Activated naive CD4-positive, alpha-beta T cell (primary cell): ENCODE measurements around the gene TMEM151B.

Experiments
- DNase-seq, 4 experiments: peaks; one replicate each; lab custom pipeline; 2025; lab: John Stamatoyannopoulos, UW

The TMEM151B gene

GRCh38 chr6:44278774-44279697 is 8.8 kb downstream of the TMEM151B start:
- no peak for DNase-seq

- DNase-seq = no peak
Observed at GRCh38 chr6:44284121-44284520, 13.9 kb downstream of the TMEM151B start.

- no peak for DNase-seq
Observed at GRCh38 chr6:44284867-44285266, 14.6 kb downstream of the TMEM151B start.

GRCh38 chr6:44285552-44286284 is 15.5 kb downstream of the TMEM151B start:
- DNase-seq = no peak

- DNase-seq = no peak
Observed at GRCh38 chr6:44286285-44286565, 16.0 kb downstream of the TMEM151B start.

- DNase-seq = no peak
Observed at GRCh38 chr6:44286747-44287146, 16.5 kb downstream of the TMEM151B start.

- no peak for DNase-seq
Observed at GRCh38 chr6:44289726-44290260, 19.5 kb downstream of the TMEM151B start.

GRCh38 chr6:44291841-44292240 is 21.6 kb downstream of the TMEM151B start:
- DNase-seq = no peak

- DNase-seq = no peak
Observed at GRCh38 chr6:44292661-44293365, 22.6 kb downstream of the TMEM151B start.

- no peak for DNase-seq
Observed at GRCh38 chr6:44294832-44295791, 24.9 kb downstream of the TMEM151B start.

GRCh38 chr6:44297063-44298038 is 27.1 kb downstream of the TMEM151B start:
- DNase-seq = peak in 2 of 4 experiments; percentile 22 to 46

GRCh38 chr6:44298055-44298803 is 28.0 kb downstream of the TMEM151B start:
- no peak for DNase-seq

GRCh38 chr6:44298864-44299263 is 28.6 kb downstream of the TMEM151B start:
- no peak for DNase-seq

- DNase-seq = no peak
Observed at GRCh38 chr6:44300292-44300823, 30.1 kb downstream of the TMEM151B start.

GRCh38 chr6:44301106-44301505 is 30.9 kb downstream of the TMEM151B start:
- DNase-seq = no peak

GRCh38 chr6:44301782-44302564 is 31.7 kb downstream of the TMEM151B start:
- no peak for DNase-seq

GRCh38 chr6:44302856-44303255 is 32.6 kb downstream of the TMEM151B start:
- DNase-seq = no peak

GRCh38 chr6:44303842-44304241 is 33.6 kb downstream of the TMEM151B start:
- no peak for DNase-seq
